Endometrium (tissue), 2 donors: ENCODE data around the gene TAGAP.

Experiments used
- FAIRE-seq: peaks from 2 replicates; lab custom pipeline; 2012; peaks lifted over from hg19 to GRCh38; lab: Jason Lieb, UNC
- donor health status: control.
- donor health status: control.

Gene TAGAP

DNA sequence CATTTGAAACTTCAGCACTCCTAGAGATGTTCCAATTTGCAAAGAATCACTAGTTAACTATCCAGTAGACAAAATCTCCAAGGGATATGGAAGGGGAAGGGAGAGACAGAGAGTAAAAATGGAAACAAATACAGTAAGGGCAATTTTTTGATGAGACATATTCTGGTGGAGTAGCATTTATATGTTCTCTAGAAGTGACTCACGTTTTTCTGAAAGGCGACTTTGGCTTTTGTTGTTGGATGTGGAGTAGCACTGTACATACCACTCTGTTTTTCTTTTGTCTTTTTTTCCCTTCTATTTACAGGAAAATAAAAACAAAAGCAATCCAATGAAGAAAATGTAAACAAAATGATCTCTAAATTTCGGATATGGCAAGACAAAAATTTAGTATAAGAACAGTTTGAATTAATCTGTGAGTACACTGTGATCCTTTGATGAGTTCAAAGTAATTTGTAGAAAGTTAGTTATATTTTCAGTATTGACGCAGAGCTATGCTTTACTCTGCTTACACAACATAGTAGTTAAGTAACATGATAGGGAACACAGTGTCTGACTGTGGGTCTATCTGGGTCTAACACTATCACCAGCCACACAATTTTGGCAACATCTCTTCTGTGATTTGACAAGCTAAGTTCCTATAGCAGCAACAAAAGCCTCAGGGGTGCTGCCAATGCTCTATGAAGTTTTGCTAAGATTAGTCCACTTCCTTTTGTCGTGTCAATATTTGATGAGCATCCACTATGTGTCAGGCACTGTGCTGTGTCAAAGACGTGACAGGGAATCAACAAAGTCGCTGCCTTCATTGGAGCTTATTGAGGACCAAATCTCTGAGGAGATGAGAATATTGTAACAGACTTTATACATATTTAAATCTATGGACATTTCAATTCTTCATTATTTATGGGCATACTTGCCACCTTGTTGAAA, 27.3 kb upstream of the TAGAP start:
- no peak for FAIRE-seq

DNA sequence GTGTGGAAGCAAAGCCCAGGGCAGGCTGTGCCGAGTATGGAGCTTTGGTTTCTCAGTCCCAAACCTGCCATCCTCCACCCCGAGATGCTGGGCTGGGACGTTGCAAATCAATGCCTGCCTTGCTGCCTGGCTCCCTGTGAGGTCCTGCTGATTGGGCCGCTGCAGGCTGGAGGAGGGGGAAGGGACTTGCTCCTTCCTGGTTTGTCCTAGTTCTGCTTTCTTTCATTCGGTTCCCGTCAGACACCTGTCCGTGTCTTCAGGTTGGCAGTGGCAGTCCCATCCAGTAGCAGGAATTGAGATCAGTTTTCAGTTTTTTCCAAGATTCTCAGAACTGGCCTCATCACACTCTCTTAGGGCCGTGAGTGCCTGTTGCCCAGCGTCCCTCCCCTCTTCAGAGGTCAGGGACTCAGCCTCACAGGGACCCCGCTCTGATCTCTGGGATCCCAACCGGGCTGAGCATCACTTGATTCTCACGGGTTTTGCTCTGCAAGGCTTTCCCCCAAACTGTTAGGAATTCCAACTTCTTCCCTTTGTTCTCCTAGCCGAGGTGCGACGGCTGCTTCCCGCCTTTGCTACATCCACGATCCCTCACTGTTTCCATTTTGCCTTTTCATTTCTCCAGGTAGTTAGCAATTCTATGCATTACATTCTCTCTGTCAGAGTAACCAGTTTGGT, 24.2 kb upstream of the TAGAP start:
- FAIRE-seq: no peak

- FAIRE-seq: no peak
Observed at GRCh38 chr6:159067334-159067733, 22.5 kb upstream of the TAGAP start.

DNA sequence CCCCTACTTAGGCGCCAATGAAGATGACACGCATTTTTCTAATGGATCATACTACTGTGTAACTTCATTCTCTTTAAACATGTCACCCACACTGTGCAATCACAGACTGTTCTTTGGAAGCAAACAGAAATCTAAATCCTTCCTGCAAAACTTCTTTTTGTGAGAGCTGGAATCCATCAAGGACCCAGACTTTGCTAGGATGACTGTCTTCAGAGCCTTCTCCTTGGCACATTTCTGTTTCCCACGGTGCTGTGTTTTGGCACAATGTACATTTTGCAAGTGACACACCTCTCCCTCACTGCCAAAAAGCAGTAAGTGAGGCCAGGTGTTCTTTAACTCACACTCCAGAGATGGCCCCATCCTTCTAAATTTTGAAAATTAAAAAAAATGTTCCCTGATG, 21.7 kb upstream of the TAGAP start:
- no peak for FAIRE-seq

DNA sequence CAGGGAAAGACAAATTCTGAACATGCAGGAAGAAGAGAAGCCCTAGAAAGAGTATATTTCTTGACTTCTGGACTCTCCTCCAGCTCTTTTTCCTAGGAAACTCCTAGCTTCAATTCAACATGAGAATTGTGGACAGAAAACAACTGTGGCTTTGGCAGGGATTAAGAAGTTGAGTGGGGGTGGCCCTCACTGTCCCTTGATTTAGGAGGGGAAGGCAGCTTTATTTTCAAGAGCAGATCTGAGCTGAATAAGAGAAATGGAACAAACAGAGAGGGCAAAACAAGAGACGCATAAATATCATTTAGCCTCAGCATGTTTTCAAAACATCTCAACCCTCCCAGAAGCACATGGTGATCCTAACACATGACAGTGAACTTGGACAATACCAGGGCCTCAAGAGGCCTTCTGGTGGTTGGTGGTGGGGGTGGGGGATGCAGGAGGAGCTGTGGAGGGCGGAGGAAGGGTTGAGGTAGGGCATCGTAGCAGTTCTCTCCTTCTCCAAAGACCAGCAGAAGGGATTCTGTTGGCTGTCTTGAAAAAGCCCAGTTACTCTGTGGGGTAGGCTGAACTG, 21.1 kb upstream of the TAGAP start:
- peak; percentile 84 for FAIRE-seq

DNA sequence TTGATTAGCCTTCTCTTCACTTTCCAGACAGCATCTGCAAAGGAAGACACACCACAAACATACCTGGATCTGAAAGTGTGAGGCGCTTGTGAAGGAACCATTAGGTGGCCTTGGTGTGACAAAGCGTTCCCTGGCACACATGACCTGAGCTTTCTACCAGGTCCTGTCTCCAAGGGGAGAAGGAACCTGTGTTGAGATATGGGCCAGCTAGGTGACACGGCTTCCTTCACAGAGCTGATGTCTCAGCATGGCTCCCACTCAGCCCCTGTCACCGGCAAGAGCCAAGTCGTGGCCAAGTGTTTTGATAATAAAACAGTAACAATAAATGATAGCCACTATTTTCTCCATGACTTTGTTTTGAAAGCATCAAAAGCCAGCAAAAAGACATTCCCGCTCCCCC, 20.3 kb upstream of the TAGAP start:
- FAIRE-seq: no peak

- no peak for FAIRE-seq
Observed at GRCh38 chr6:159064477-159064876, 19.7 kb upstream of the TAGAP start.

DNA sequence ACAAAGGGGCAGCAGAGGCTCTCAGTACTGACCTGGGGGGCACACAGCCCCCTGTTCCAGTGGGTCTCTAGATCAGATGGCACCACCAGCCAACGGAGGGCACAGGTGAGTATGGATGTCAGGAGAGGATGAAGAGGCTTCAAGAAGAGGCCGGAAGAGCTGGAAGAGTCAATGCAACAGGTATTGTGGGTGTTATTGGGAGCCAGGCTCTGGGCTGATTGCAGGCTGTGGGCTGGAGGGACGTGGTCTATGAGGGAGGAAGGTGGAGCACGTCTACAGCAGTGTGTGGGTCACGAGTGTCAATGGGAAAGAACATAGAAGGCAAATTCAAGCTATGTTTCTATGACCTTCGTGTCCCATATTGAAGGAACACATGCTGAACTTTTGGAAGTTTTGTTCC, 18.8 kb upstream of the TAGAP start:
- no peak for FAIRE-seq

DNA sequence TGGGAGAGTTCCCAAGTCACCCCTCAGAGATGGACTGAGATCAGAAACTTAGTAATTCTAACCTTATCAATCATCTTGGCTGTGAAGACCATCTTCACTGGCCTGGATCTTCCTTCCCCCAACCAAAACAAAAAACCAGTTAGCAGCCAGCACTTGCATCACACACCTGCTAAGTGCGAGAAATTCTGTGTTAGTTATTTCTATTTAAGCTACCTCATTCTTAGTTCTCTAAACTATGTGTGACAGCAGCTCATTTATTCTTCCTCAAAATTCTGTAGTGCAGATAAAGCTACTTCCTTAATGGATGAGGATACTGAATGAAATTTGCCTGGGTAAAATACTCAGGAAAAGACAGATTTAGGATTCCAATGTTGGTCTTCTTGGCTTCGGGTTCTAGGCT, 18.2 kb upstream of the TAGAP start:
- FAIRE-seq: no peak

DNA sequence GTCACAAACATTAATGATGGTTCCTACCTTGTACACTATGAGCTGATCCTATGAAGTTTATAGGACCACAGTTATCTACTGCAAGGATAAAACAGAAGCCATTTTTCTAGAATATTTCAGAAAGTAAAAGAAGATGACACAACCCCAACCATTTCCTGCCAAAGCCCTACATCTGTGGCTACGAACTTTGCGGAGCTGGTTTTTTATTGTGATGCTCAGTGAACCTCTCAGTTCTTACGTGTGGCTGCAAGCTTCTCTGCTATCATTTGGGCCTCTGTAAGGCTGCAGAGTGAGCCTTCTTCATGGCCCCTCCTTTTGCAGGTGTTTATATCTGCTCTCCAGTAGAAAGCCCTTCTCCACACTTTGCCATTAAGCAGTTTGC, 17.8 kb upstream of the TAGAP start:
- FAIRE-seq: no peak

- no peak for FAIRE-seq
Observed at GRCh38 chr6:159061805-159062563, 17.2 kb upstream of the TAGAP start.

GRCh38 chr6:159061146-159061545, 16.4 kb upstream of the TAGAP start:
- FAIRE-seq: no peak

- no peak for FAIRE-seq
Observed at GRCh38 chr6:159059885-159060506, 15.2 kb upstream of the TAGAP start.

GRCh38 chr6:159059141-159059540, 14.3 kb upstream of the TAGAP start:
- FAIRE-seq: no peak

DNA sequence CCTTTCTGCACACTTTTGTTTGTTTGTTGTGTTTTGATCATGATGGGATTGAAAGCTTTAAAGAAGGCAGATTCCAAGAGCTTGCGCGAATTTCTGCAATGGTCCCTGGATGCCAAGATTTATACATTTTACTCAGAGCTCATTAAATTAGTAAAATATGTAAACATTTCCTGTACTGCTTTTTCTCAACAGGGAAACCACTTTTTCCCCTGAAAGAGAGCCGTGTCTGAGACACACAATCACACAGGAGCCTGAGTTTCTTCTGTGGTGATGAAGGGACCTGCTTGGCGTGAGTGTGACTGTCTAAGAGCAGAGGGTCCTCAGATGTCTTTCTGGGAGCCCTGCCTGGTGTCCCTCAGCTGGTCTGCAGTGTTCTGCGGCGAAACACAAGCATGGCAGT, 12.1 kb upstream of the TAGAP start:
- FAIRE-seq: no peak

DNA sequence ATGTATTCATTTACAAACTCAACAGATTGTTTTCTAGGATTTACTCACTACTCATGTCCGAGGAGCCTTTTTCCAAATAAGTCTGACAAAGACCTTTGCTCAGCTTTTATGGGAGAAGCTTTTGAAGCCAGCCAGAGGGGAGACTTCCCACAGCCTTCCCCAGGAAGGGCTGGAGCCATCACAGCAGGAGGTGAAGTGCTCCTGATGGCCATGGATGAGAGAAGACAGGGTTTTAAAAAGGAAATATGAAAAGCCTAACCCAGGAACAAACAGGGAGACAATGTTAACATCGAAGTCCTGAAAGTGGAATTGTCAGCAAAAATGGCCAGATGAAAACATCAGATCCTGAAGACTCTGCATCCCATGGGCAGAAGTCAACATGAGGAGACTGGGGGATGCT, 11.6 kb upstream of the TAGAP start:
- FAIRE-seq: no peak

DNA sequence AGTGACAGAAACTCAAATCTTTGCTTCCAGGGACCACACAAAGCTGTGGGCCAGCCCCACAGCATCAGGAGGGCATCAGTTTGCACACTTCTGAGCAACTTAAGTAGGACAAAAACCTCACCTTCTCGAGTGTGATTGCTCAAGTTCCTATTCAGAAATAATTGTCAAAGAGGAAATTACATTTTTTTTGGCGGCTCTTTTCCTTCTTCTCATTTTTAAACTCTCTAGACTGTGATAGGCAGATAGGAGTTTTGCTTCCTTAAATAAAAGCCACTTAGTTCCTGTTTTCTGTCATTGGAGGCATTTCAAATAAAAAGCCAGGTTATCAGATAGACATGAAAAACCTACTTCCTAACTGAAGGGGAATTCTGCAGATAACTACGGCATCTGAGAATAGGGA, 11.2 kb upstream of the TAGAP start:
- FAIRE-seq: no peak

GRCh38 chr6:159053781-159054398, 9.1 kb upstream of the TAGAP start:
- no peak for FAIRE-seq

GRCh38 chr6:159052720-159053119, 7.9 kb upstream of the TAGAP start:
- no peak for FAIRE-seq

GRCh38 chr6:159047891-159048685, 3.3 kb upstream of the TAGAP start:
- no peak for FAIRE-seq

DNA sequence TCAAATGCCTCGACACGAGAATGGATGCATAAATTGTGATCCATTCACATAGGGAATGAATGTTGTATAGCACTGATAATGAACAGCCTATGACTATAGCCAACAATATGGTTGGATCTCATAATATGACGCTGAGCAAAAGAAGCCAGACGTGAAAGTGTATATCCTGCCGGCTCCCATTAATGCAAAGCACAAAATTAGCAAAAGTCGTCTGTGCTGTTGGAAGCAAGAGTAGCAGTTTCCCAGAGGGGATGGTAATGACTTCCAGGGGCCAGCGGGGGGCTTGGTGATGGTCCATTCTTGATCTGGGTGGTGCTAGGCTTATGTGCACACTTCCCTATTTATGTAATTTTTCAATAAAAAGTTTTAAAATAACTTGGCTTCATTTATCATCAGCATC, 1.0 kb upstream of the TAGAP start:
- FAIRE-seq: no peak
